ENCODE data around the gene TMED9. TPM values are rescaled to one million over a fixed set of nuclear protein-coding genes. Genes with fewer than 3 reads are reported as not detected.

Gene TMED9
- 100 to 1,000 TPM in 2 of 9 donors, 10 to 100 TPM in 7; 46.2 to 138 (median 77.0) TPM for total RNA-seq
- polyA plus RNA-seq = 100 to 1,000 TPM in 1 of 2 donors, 10 to 100 TPM in 1; 62.8 to 321 TPM
- long read RNA-seq, donor 1, transcript TMED9-201 (5 exons, 1,473 nt) = major isoform, 68 of 76 reads
- long read RNA-seq, donor 1, partial matches to known transcripts = 0 of 76 reads
- long read RNA-seq, donor 1, other reads (novel, unspliced or antisense) = 6 of 76 reads
- long read RNA-seq, donor 2, transcript TMED9-201 (5 exons, 1,473 nt) = major isoform, 130 of 137 reads
- long read RNA-seq, donor 2, partial matches to known transcripts = 0 of 137 reads
- long read RNA-seq, donor 2, other reads (novel, unspliced or antisense) = 2 of 137 reads
- long read RNA-seq, donor 3, transcript TMED9-201 (5 exons, 1,473 nt) = major isoform, 85 of 87 reads
- long read RNA-seq, donor 3, partial matches to known transcripts = 0 of 87 reads
- long read RNA-seq, donor 3, other reads (novel, unspliced or antisense) = 2 of 87 reads

DNA sequence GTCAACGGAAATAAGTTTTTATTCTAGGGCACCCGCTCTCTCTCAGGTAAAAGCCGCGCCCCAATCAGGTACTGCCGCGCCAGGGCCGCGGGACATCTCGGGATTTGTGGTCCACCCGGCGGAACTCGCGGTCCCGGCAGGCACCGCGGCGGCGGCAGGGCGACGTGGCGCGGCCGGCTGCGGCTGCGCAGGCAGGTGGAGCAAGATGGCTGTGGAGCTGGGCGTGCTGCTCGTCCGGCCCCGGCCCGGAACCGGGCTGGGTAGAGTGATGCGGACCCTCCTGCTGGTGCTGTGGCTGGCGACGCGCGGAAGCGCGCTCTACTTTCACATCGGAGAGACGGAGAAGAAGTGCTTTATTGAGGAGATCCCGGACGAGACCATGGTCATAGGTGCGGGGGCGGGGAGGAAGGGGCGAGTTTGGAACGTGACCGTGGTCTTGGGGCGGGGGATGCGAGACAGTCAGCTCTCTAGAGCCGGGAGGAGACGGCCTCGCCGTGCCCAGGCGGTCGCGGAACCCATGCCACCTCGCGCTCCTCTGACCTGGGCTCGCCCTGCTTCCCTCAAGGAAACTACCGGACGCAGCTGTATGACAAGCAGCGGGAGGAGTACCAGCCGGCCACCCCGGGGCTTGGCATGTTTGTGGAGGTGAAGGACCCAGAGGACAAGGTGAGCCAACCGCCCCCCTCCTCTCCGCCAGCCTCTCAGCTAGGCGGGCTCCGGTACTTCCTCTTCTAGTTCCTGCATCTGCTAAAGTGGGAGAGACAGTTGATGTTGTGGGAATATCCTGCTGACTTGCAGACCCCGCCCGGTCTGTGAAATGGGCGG, at the start of gene TMED9:
Gene TMED9 (plus strand): TSS at position 194 of the 825 bp plus-strand sequence. CDS start 12 bp downstream, at position 206.
- Histone ChIP-seq H3K36me3 (peaks cover 6 to 38% (median 35%) of the 10 kb centered on the region in 9 donors), H3K4me3 (peak within 1 kb of the TSS; percentile 73 to 99 (median 84)), H3K4me1 (peaks cover 0 to 20% (median 14%) of the 10 kb centered on the region in 12 donors), H3K27me3 (peaks cover 0 to 15% (median 0%) of the 10 kb centered on the region in 9 donors), H3K9me3 (no peaks in the 10 kb centered on the region), H3K27ac (peak within 1 kb of the TSS in 11 of 12 donors; percentile 36 to 89 (median 77))
- ATAC-seq = peak; percentile 81 to 99 (median 97)
- DNase-seq = peak; percentile 81 to 93 (median 86)
- WGBS, 4 donors = 1 to 2% (median 1%) methylated on average over 45 to 71 of the region's 71 CpGs
- intact Hi-C loops (cut with DNase I) = loop anchor here in 5 of 10 donors (5.0 to 10.0 kb wide), 5 partner anchors 35 to 77 kb away; partner anchors contain the start of genes DDX41 (in 2 of the 5) and FAM193B (in 1 of the 5)
- peak; percentile 34 to 93 for TF ChIP-seq POLR2A (IDR thresholded peaks at IDR 0.05)
- TF ChIP-seq, protein P1, sequence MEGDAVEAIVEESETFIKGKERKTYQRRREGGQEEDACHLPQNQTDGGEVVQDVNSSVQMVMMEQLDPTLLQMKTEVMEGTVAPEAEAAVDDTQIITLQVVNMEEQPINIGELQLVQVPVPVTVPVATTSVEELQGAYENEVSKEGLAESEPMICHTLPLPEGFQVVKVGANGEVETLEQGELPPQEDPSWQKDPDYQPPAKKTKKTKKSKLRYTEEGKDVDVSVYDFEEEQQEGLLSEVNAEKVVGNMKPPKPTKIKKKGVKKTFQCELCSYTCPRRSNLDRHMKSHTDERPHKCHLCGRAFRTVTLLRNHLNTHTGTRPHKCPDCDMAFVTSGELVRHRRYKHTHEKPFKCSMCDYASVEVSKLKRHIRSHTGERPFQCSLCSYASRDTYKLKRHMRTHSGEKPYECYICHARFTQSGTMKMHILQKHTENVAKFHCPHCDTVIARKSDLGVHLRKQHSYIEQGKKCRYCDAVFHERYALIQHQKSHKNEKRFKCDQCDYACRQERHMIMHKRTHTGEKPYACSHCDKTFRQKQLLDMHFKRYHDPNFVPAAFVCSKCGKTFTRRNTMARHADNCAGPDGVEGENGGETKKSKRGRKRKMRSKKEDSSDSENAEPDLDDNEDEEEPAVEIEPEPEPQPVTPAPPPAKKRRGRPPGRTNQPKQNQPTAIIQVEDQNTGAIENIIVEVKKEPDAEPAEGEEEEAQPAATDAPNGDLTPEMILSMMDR (IDR thresholded peaks at IDR 0.05) = peak in 5 of 12 donors; percentile 9 to 45 (median 33)

DNA sequence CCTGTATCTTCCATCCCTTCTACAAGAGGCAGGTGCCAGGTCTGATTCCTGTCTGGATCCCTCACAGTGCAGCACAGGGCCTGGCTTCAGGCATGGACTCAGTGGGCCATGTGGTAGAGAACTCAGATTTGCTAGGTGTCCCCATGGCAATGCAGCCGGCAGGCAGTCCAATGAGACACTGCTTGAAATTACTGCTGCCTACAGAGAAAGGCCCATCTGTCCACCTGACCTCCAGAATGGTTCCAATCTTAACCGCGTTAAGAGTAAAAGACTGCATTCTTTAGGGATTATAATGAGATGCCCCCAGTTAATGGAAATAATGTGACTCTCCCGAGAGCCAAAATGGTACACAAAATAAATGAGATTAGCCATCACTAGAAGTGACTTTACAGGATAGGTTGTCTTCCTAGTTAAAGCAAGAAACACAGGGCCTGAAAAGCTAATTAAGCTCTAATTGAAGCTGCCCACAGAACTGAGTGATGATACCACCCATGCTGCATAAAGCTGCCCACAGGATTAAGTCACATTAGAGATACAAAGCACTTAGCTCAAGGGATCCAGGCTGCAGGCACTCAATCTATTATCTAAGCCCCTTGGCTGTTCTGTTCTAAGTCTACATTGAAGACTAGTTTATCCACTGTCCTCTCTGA, 49.1 kb upstream of the TMED9 start:
- no peaks in the 10 kb centered on the region for H3K27me3 ChIP-seq
- peaks cover 13 to 84% (median 67%) of the 10 kb centered on the region in 12 donors for H3K4me1 ChIP-seq
- H3K27ac ChIP-seq = peak overlapping the region in 3 of 12 donors; percentile 7 to 75 (median 18)
- H3K4me3 ChIP-seq = no peak overlapping the region
- peaks cover 0 to 23% (median 9%) of the 10 kb centered on the region in 9 donors for H3K36me3 ChIP-seq
- intact Hi-C loops (cut with DNase I) = loop anchor here in 1 of 10 donors (10.0 kb wide), 1 partner anchor 52 kb away; the partner anchor contains the start of gene TMED9
- no peaks in the 10 kb centered on the region for H3K9me3 ChIP-seq
- 88 to 96% (median 93%) methylated on average over 4 of the region's 4 CpGs for WGBS, 4 donors
- no peak for TF ChIP-seq POLR2A (IDR thresholded peaks at IDR 0.05)
- TF ChIP-seq, protein P1 (IDR thresholded peaks at IDR 0.05) = no peak
- no peak for ATAC-seq
- no peak for DNase-seq

- Histone ChIP-seq H3K27ac (peak overlapping the region in 11 of 12 donors; percentile 27 to 85 (median 71)), H3K36me3 (peaks cover 0 to 17% (median 3%) of the 10 kb centered on the region in 9 donors), H3K27me3 (no peaks in the 10 kb centered on the region), H3K4me1 (peaks cover 9 to 76% (median 61%) of the 10 kb centered on the region in 12 donors), H3K4me3 (no peak overlapping the region), H3K9me3 (no peaks in the 10 kb centered on the region)
- ATAC-seq (peak; percentile 74 to 85 (median 82)), DNase-seq (peak in 4 of 5 donors; percentile 61 to 75 (median 66))
- intact Hi-C loops (cut with DNase I) = loop anchor here in 1 of 10 donors (10.0 kb wide), 1 partner anchor 49 kb away; the partner anchor contains the start of gene TMED9
- WGBS, 4 donors = 45 to 76% (median 51%) methylated on average over 4 of the region's 4 CpGs
- TF ChIP-seq, protein P1 (IDR thresholded peaks at IDR 0.05) = no peak
- TF ChIP-seq POLR2A (IDR thresholded peaks at IDR 0.05) = no peak
These were observed 46.3 kb upstream of the TMED9 start for GRCh38 chr5:177545487-177546257.

Measured in heart left ventricle (tissue), 16 donors.